NOMO-1 (cell line): ENCODE measurements around the gene ARHGEF28.

Experiments
- DNase-seq, 2 experiments: peaks; one replicate each; lab custom pipeline; 2025; ENCODE audit not compliant: unreplicated experiment in 2 of 2; lab: John Stamatoyannopoulos, UW

The ARHGEF28 gene

GRCh38 chr5:73654171-73654811, 28.3 kb downstream of the ARHGEF28 start:
- no peak for DNase-seq

DNA sequence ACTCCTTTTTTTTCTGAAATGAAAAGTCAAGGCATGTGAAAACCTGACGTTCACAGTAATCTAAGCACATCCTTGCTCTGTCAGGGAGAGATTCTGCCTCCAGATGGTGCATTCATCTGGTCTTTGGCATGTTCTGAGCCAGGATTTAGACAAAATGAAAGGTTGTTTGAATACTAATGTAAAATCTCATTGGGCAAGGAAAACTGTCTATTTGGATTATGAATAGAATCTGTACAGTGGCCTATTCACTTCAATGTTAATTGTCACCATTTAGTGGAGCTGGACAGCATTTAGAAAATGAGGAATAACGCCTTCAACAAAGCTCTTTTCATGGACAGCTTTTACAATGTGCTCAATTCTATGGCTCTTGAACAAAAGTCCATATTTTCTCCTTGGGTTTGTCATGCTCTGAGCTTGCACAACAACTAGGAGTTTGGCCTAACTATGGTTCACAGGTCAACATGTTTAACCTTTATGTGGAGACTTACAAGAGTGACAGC, 28.9 kb downstream of the ARHGEF28 start:
- no peak for DNase-seq

DNA sequence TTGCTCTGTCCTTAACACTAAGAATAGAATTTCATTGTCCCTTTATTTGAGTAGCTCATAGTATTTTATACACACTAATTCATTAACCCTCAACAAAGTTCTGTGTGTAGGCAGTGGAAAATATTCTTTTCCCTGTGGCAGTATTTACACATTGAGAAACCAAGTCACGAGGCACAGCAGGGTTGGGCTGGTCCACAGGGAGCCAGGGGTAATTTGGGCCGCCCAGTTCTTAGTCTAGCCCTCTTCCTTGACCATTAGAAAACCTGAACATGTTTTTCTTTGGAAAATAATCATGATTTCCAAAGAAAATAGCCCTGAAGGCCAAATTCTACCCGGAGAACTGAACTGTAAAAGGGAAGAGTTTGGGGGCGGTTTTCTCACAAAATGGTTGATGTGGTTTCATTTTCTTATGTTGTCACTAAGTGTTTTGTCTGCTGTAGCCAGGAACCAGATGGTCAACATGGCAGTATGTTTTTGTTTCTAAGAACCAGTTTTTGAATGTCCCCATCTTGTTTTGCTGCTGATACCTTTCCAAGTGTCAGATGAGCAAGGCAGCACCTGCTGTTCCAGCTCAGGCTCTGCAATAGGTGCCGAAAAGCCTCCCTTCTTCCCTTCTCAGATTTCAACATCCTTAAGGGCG, 29.6 kb downstream of the ARHGEF28 start:
- DNase-seq: no peak

DNA sequence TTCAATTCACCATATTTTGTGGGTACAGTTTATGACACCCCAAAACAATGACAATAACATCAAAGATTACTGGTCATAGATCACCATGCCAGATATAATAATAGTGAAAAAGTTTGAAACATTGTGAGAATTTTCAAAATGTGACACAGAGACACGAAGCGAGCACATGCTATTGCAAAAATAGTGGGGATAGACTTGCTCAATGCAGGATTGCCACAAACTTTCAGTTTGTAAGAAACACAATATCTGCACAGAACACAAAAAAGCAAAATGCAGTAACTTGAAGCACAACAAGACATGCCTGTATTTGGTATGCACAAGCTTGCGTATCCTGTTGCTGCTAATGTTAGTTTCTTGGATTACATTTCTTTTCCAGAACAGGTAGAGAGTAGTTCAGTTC, 35.8 kb downstream of the ARHGEF28 start:
- no peak for DNase-seq

- DNase-seq: no peak
Observed at GRCh38 chr5:73663161-73663859, 37.3 kb downstream of the ARHGEF28 start.

GRCh38 chr5:73663860-73664240, 37.9 kb downstream of the ARHGEF28 start:
- no peak for DNase-seq

- DNase-seq: no peak
Observed at GRCh38 chr5:73664796-73665195, 38.8 kb downstream of the ARHGEF28 start.

- DNase-seq: no peak
Observed at GRCh38 chr5:73666891-73667290, 40.9 kb downstream of the ARHGEF28 start.

- DNase-seq: no peak
Observed at GRCh38 chr5:73668017-73668416, 42.0 kb downstream of the ARHGEF28 start.

- DNase-seq: no peak
Observed at GRCh38 chr5:73668486-73669111, 42.6 kb downstream of the ARHGEF28 start.

GRCh38 chr5:73670731-73671130, 44.7 kb downstream of the ARHGEF28 start:
- DNase-seq: no peak

- no peak for DNase-seq
Observed at GRCh38 chr5:73672132-73672531, 46.1 kb downstream of the ARHGEF28 start.

- DNase-seq: peak in 1 of 2 experiments; percentile 45
Observed at GRCh38 chr5:73673161-73673591, 47.2 kb downstream of the ARHGEF28 start.

GRCh38 chr5:73674669-73675004, 48.6 kb downstream of the ARHGEF28 start:
- no peak for DNase-seq

GRCh38 chr5:73678322-73678740, 52.3 kb downstream of the ARHGEF28 start:
- no peak for DNase-seq

DNA sequence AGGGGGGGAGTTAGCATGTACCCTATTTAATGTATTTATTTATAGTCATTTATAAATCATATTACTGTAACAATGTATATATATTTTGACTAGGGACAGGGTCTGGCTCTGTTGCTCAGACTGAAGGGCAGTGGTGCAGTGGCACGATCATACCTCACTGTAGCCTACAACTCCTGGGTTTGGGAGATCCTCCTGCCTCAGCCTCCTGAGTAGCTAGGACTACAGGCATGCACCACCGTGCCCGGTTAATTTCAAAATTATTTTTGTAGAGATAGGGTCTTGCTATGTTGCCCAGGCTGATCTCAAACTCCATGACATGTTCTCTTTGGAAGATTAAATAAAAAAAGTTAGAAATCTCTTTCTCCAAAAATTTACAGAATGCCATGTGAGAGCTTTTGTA, 52.8 kb downstream of the ARHGEF28 start:
- no peak for DNase-seq

DNA sequence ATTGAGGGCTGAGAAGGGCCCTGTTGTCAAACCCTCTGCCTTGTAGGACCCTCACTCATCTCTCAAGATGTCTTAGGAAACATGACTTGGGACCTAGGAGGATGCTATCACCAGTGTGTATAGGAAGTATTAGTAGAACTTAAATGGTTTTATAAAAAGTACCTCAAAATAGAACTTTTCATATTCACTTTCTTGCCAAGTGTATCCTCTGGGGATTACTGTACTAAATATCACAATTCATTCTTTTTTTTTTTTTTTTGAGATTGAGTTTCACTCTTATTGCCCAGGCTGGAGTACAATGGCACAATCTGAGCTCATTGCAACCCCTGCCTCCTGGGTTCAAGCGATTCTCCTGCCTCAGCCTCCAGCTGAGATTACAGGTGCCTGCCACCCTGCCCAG, 56.2 kb downstream of the ARHGEF28 start:
- DNase-seq: no peak

- DNase-seq: no peak
Observed at GRCh38 chr5:73684691-73685090, 58.7 kb downstream of the ARHGEF28 start.

DNA sequence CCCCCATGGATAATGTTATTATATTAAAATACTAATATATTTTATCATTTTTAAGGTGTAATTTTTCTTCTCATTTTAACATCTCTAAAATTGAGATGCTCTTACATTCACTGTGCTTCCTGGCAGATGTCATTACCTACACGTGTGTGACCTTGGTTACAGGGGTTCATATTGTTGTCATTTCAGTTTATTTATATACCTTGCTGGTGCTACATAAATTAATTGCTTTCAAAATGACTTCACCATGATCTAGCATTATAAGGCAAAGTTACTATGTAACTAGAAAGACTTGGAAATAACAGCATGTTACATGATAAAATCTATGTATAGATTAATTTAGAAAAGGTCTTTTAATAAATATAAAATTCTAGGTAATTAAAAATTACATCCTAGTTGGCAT, 60.9 kb downstream of the ARHGEF28 start:
- no peak for DNase-seq

GRCh38 chr5:73687357-73687756, 61.4 kb downstream of the ARHGEF28 start:
- DNase-seq: no peak

- no peak for DNase-seq
Observed at GRCh38 chr5:73690015-73690414, 64.0 kb downstream of the ARHGEF28 start.
